H1 (cell line): Measurements from ENCODE around the gene PRKN. TPM values are rescaled to one million over a fixed set of nuclear protein-coding genes. Genes with fewer than 3 reads are reported as not detected.

ENCODE experiments used
- CTCF ChIA-PET: fragments of 300-600 bp; sonication (Branson Sonifier 250); formaldehyde crosslinking; loops from one replicate; lab custom pipeline; 2021; ENCODE audit not compliant: partially characterized antibody; lab: Charles Lee
- POLR2A ChIA-PET: fragments of 300-600 bp; sonication (Branson Sonifier 250); formaldehyde crosslinking; loops from one replicate; lab custom pipeline; 2021; ENCODE audit warnings: inconsistent platforms; ENCODE audit not compliant: partially characterized antibody; lab: Charles Lee
- DNase-seq, 2 experiments: peaks; one replicate each; pipeline versions ENCODE4 v3.0.0 to v3.0.0-alpha.2; 2010 to 2022; ENCODE audit warnings: low spot score in 2 of 2, low read depth in 1 of 2, mixed read lengths in 1 of 2
- FAIRE-seq: peaks from 2 replicates; lab custom pipeline; 2011; peaks lifted over from hg19 to GRCh38; lab: Jason Lieb, UNC
- H2AFZ ChIP-seq: 2 replicates; pipeline ENCODE4 v1.8.1; 2012; ENCODE audit warnings: low read length, inconsistent platforms
- H2AK5ac ChIP-seq: 2 replicates; pipeline ENCODE4 v1.6.1; 2013; ENCODE audit warnings: low read depth, low read length
- H2BK120ac ChIP-seq: replicated peaks from 2 replicates; pipeline ENCODE3; 2013; ENCODE audit warnings: low read depth, low read length, inconsistent platforms
- H2BK12ac ChIP-seq: 2 replicates; pipeline ENCODE4 v1.6.1; 2013; ENCODE audit warnings: low read depth, low read length
- H2BK15ac ChIP-seq: 2 replicates; pipeline ENCODE4 v1.6.1; 2013; ENCODE audit warnings: low read length
- H2BK20ac ChIP-seq: 2 replicates; pipeline ENCODE4 v1.6.1; 2013; ENCODE audit warnings: low read length
- H2BK5ac ChIP-seq: 2 replicates; pipeline ENCODE4 v1.6.1; 2013; ENCODE audit warnings: low read depth, low read length
- H3K14ac ChIP-seq: 2 replicates; pipeline ENCODE4 v1.6.1; 2013; ENCODE audit warnings: inconsistent platforms; ENCODE audit not compliant: insufficient read length
- H3K18ac ChIP-seq: 2 replicates; pipeline ENCODE4 v1.6.1; 2013; ENCODE audit warnings: low read length; ENCODE audit errors: extremely low read depth
- H3K23ac ChIP-seq: 2 replicates; pipeline ENCODE4 v1.6.1; 2013; ENCODE audit warnings: inconsistent platforms; ENCODE audit not compliant: insufficient read length
- H3K23me2 ChIP-seq: 2 replicates; pipeline ENCODE4 v1.6.1; 2013; ENCODE audit warnings: low read depth, low read length
- H3K27ac ChIP-seq: 2 replicates; pipeline ENCODE4 v1.6.1; 2011; ENCODE audit warnings: low read depth, low read length, inconsistent platforms
- H3K27me3 ChIP-seq, 4 experiments: replicated peaks in 1 of 4; 1 replicate in 1 of 4; 2 replicates in 3 of 4; pipeline versions ENCODE4 v1.6.1 to v1.8.1; 2011 to 2013; ENCODE audit warnings: low read length in 3 of 4, mild to moderate bottlenecking in 3 of 4, inconsistent platforms in 2 of 4, mixed read lengths in 2 of 4, moderate library complexity in 1 of 4; ENCODE audit not compliant: control insufficient read depth in 3 of 4, insufficient read depth in 3 of 4; ENCODE audit errors: extremely low read depth in 1 of 4
- H3K36me3 ChIP-seq, 4 experiments: 2 replicates each; pipeline versions ENCODE4 v1.6.1 to v1.8.1; 2011 to 2013; ENCODE audit warnings: mild to moderate bottlenecking in 4 of 4, low read length in 3 of 4, moderate library complexity in 2 of 4, control low read depth in 1 of 4, inconsistent platforms in 1 of 4; ENCODE audit not compliant: insufficient read depth in 4 of 4, control insufficient read depth in 2 of 4
- H3K4ac ChIP-seq: replicated peaks from 2 replicates; pipeline ENCODE3; 2013; ENCODE audit warnings: low read length, low read depth, mixed read lengths, inconsistent platforms; ENCODE audit not compliant: insufficient read length
- H3K4me1 ChIP-seq, 4 experiments: replicated peaks in 1 of 4; 1 replicate in 1 of 4; 2 replicates in 3 of 4; pipeline versions ENCODE4 v1.6.1 to v1.8.1; 2011 to 2013; ENCODE audit warnings: low read length in 3 of 4, inconsistent platforms in 2 of 4, mixed read lengths in 1 of 4; ENCODE audit not compliant: insufficient read depth in 4 of 4, control insufficient read depth in 3 of 4
- H3K4me2 ChIP-seq, 2 experiments: 2 replicates each; pipeline versions ENCODE4 v1.6.1 to v1.8.1; 2011 to 2013; ENCODE audit warnings: low read depth in 2 of 2, low read length in 2 of 2, control low read depth in 1 of 2, inconsistent platforms in 1 of 2, mild to moderate bottlenecking in 1 of 2; ENCODE audit not compliant: insufficient read depth in 1 of 2
- H3K4me3 ChIP-seq, 4 experiments: fragments of 200-600, 300-600 bp in 1 of 4; sonication (generic), shearing (Covaris generic), sonication (Bioruptor Twin) in 1 of 4; 2 replicates each; pipeline versions ENCODE4 v1.5.1 to v1.8.1; 2011 to 2016; ENCODE audit warnings: low read length in 4 of 4, low read depth in 3 of 4, control low read depth in 2 of 4, inconsistent platforms in 2 of 4, mild to moderate bottlenecking in 2 of 4, mixed read lengths in 1 of 4, moderate library complexity in 1 of 4; ENCODE audit not compliant: insufficient read depth in 2 of 4; ENCODE audit errors: extremely low read depth in 1 of 4
- H3K56ac ChIP-seq: replicated peaks from 2 replicates; pipeline ENCODE3; 2013; ENCODE audit warnings: low read depth, mild to moderate bottlenecking, mixed read lengths, low read length, inconsistent platforms; ENCODE audit not compliant: insufficient read length
- H3K79me1 ChIP-seq: 2 replicates; pipeline ENCODE4 v1.6.1; 2013; ENCODE audit warnings: low read depth, low read length, control low read depth
- H3K79me2 ChIP-seq, 2 experiments: 2 replicates each; pipeline versions ENCODE4 v1.6.1 to v1.8.1; 2012 to 2013; ENCODE audit warnings: low read length in 2 of 2, mild to moderate bottlenecking in 2 of 2, inconsistent platforms in 1 of 2; ENCODE audit not compliant: insufficient read depth in 2 of 2, control insufficient read depth in 1 of 2
- H3K9ac ChIP-seq, 4 experiments: replicated peaks in 1 of 4; 1 replicate in 1 of 4; 2 replicates in 3 of 4; pipeline versions ENCODE4 v1.6.1 to v1.8.1; 2011 to 2013; ENCODE audit warnings: low read depth in 3 of 4, low read length in 3 of 4, control low read depth in 2 of 4, mild to moderate bottlenecking in 2 of 4, moderate library complexity in 2 of 4, inconsistent platforms in 1 of 4; ENCODE audit errors: extremely low read depth in 1 of 4
- H3K9me3 ChIP-seq, 2 experiments: 2 replicates each; pipeline versions ENCODE4 v1.6.1 to v1.8.1; 2012 to 2013; ENCODE audit warnings: mild to moderate bottlenecking in 2 of 2, moderate library complexity in 2 of 2, control low read depth in 1 of 2, inconsistent platforms in 1 of 2, low read depth in 1 of 2, low read length in 1 of 2, mixed read lengths in 1 of 2; ENCODE audit not compliant: insufficient read depth in 2 of 2
- H4K20me1 ChIP-seq, 2 experiments: replicated peaks in 1 of 2; 2 replicates each; pipeline versions ENCODE3 to v1.8.1; 2011 to 2013; ENCODE audit warnings: inconsistent platforms in 2 of 2, low read length in 2 of 2, mild to moderate bottlenecking in 1 of 2; ENCODE audit not compliant: insufficient read depth in 2 of 2, control insufficient read depth in 1 of 2
- H4K5ac ChIP-seq: 2 replicates; pipeline ENCODE4 v1.6.1; 2013; ENCODE audit warnings: low read length, low read depth, mixed read lengths, inconsistent platforms; ENCODE audit not compliant: insufficient read length
- H4K8ac ChIP-seq: 2 replicates; pipeline ENCODE4 v1.8.0; 2013; ENCODE audit warnings: mild to moderate bottlenecking, moderate library complexity, low read length, inconsistent platforms; ENCODE audit not compliant: insufficient read depth; ENCODE audit errors: extremely low read depth
- H4K91ac ChIP-seq: replicated peaks from 2 replicates; pipeline ENCODE3; 2013; ENCODE audit warnings: low read length, mixed read lengths, inconsistent platforms; ENCODE audit not compliant: insufficient read length
- BACH1 ChIP-seq: IDR thresholded peaks from 2 replicates; pipeline ENCODE4 v1.6.1; 2012; ENCODE audit warnings: low read length, improper control_type of control experiment
- CREB1 ChIP-seq: IDR thresholded peaks from 2 replicates; pipeline ENCODE4 v1.6.1; 2012; ENCODE audit warnings: inconsistent platforms
- CTCF ChIP-seq, 3 experiments: IDR thresholded peaks; 1 replicate in 2 of 3; 2 replicates in 1 of 3; pipeline versions ENCODE4 v1.5.1 to v1.6.1; 2011; ENCODE audit warnings: low read length in 3 of 3, mild to moderate bottlenecking in 3 of 3, inconsistent platforms in 2 of 3, low read depth in 1 of 3, moderate library complexity in 1 of 3; ENCODE audit not compliant: insufficient read depth in 1 of 3; ENCODE audit errors: control extremely low read depth in 1 of 3
- GTF2F1 ChIP-seq: IDR thresholded peaks from 2 replicates; pipeline ENCODE4 v1.6.1; 2012; ENCODE audit warnings: low read depth, low read length, improper control_type of control experiment, borderline replicate concordance
- MAFK ChIP-seq: IDR thresholded peaks from 2 replicates; pipeline ENCODE4 v1.6.1; 2012; ENCODE audit warnings: low read depth, mild to moderate bottlenecking, improper control_type of control experiment, low read length
- NRF1 ChIP-seq: IDR thresholded peaks from 2 replicates; pipeline ENCODE4 v1.6.1; 2011; ENCODE audit warnings: mild to moderate bottlenecking, low read depth, low read length, improper control_type of control experiment
- SAP30 ChIP-seq: fragments of 300-600 bp; sonication (generic); IDR thresholded peaks from 2 replicates; pipeline ENCODE4 v1.7.1; 2012; ENCODE audit warnings: low read length, moderate library complexity, mild to moderate bottlenecking, inconsistent platforms; ENCODE audit not compliant: insufficient read depth, insufficient replicate concordance
- SP1 ChIP-seq: IDR thresholded peaks from 2 replicates; pipeline ENCODE4 v1.6.1; 2011; ENCODE audit warnings: low read depth, low read length
- SP2 ChIP-seq: IDR thresholded peaks from 2 replicates; pipeline ENCODE4 v1.6.1; 2012; ENCODE audit warnings: mild to moderate bottlenecking, low read length, inconsistent platforms
- TCF12 ChIP-seq: IDR thresholded peaks from 2 replicates; pipeline ENCODE4 v1.6.1; 2011; ENCODE audit warnings: low read depth, mild to moderate bottlenecking, low read length
- WGBS, 2 experiments: shearing (Covaris generic) in 1 of 2; methylation state at CpG; one replicate each; pipeline versions ENCODE4 v1.1.6 to v1.1.7; 2013 to 2015; ENCODE audit warnings: low lambda C conversion rate in 2 of 2, mixed read lengths in 2 of 2, inconsistent platforms in 1 of 2, low coverage in 1 of 2, missing lambda C conversion rate in 1 of 2; ENCODE audit not compliant: insufficient replicate concordance in 2 of 2, insufficient coverage in 1 of 2, insufficient read length in 1 of 2; ENCODE audit errors: extremely low coverage in 1 of 2, missing lambda C conversion rate in 1 of 2; 5-methylcytosine and 5-hydroxymethylcytosine counted together
- polyA plus RNA-seq, 7 experiments: library from polyadenylated mRNA; depleted of rRNA in 3 of 7; stranded (reverse) in 5 of 7; unstranded in 2 of 7; fragments of >200 nt in 5 of 7; fragments of 200-250 nt in 2 of 7; gene quantifications; 1 replicate in 5 of 7; 2 replicates in 1 of 7; 4 replicates in 1 of 7; pipeline versions ENCODE4 v1.2.1 to v1.2.3, GENCODE V29; 2011 to 2013; ENCODE audit warnings: missing spikeins in 2 of 7, mixed read lengths in 2 of 7
- total RNA-seq: library from RNA; stranded (reverse); fragmentation: NEBNext Ultra II Directional; extraction: Animal tissue kit (Norgen Biotek cat#: 25700); gene quantifications from 2 replicates; pipeline ENCODE4 v1.2.1, GENCODE V29; 2021

PRKN gene
- total and polyA plus RNA-seq, 2 of the 8 experiments (the other 6 are each of a cell fraction or from before 2014, with no cell fraction given): 0.13 to 0.29 TPM

- TF ChIP-seq SP1 (no peak), BACH1 (no peak), SP2 (no peak), CTCF (IDR thresholded peaks at IDR 0.05; ENCODE audit: control extremely low read depth in 1 of 3, insufficient read depth in 1 of 3, low read depth in 1 of 3, low read length in 3 of 3) (no peak), CREB1 (no peak), MAFK (no peak), TCF12 (no peak), SAP30 (no peak), GTF2F1 (no peak), NRF1 (no peak)
- H2BK5ac ChIP-seq: no peak overlapping the region
- H3K9me3 ChIP-seq: no peaks in the 10 kb centered on the region
- H3K27me3 ChIP-seq: no peaks in the 10 kb centered on the region
- no peak overlapping the region for H3K4ac ChIP-seq
- no peaks in the 10 kb centered on the region; a peak in 1 of 7 replicates for H3K4me1 ChIP-seq
- H3K23me2 ChIP-seq: no peaks in the 10 kb centered on the region
- no peak overlapping the region for H2BK20ac ChIP-seq
- 72% methylated on average over 4 of the region's 4 CpGs; no CpG with 5 or more reads in 1 of the 2 experiments for WGBS, 2 experiments
- no peak overlapping the region for H3K56ac ChIP-seq
- no peaks in the 10 kb centered on the region for H3K36me3 ChIP-seq
- DNase-seq (no peak), FAIRE-seq (no peak)
- no peak overlapping the region for H2AK5ac ChIP-seq
- no peak overlapping the region for H4K5ac ChIP-seq
- no peaks in the 10 kb centered on the region for H3K79me2 ChIP-seq
- H2AFZ ChIP-seq: no peak overlapping the region
- H2BK120ac ChIP-seq: no peak overlapping the region
- no peak overlapping the region for H2BK12ac ChIP-seq
- H4K91ac ChIP-seq: no peak overlapping the region
- H2BK15ac ChIP-seq: no peak overlapping the region
- H3K27ac ChIP-seq: no peak overlapping the region
- H3K4me3 ChIP-seq: no peak overlapping the region
- no peak overlapping the region for H3K4me2 ChIP-seq
- H3K79me1 ChIP-seq: no peaks in the 10 kb centered on the region
- no peak overlapping the region for H3K9ac ChIP-seq
- no peak overlapping the region for H3K18ac ChIP-seq
- H4K20me1 ChIP-seq: no peaks in the 10 kb centered on the region
- ChIA-PET CTCF (no interaction called here), POLR2A (no interaction called here)
- no peak overlapping the region for H4K8ac ChIP-seq
- H3K23ac ChIP-seq: no peak overlapping the region
- no peak overlapping the region for H3K14ac ChIP-seq
Observed at GRCh38 chr6:161815965-161816364, 911.6 kb downstream of the PRKN start.
